GM19467 (cell line): Measurements from ENCODE around the gene RPS6KA5.
"Not testable (repeated sequence)": the region's sequence is repeated elsewhere in the genome, so short reads cannot be mapped to it uniquely, and the experiment has no call there.

ENCODE experiments used
- ATAC-seq: cut with Tn5 transposase; IDR thresholded peaks from one replicate; pipeline ENCODE4 v1.9.1; 2021; ENCODE audit warnings: mild to moderate bottlenecking, moderate library complexity; ENCODE audit not compliant: unreplicated experiment

Gene RPS6KA5

DNA sequence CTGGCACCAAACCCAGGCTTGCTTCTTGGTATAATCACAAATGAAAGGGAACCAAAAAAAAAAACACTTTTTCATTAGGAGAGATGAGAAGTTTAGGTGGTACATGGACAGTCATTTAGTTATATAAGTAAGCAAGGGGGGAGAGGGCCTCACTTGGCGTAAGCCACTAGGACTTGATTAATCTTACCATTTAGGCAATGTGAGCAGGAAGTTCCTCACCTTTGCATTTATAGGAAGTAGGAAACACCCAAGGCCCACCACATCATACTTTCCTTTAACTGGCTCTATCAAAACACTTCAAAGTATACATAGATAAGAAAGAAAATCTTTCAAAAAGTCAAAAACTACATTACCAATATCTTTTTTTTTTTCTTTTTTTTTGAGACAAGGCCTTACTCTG lies 6.7 kb upstream of the RPS6KA5 start:
- ATAC-seq: no peak

DNA sequence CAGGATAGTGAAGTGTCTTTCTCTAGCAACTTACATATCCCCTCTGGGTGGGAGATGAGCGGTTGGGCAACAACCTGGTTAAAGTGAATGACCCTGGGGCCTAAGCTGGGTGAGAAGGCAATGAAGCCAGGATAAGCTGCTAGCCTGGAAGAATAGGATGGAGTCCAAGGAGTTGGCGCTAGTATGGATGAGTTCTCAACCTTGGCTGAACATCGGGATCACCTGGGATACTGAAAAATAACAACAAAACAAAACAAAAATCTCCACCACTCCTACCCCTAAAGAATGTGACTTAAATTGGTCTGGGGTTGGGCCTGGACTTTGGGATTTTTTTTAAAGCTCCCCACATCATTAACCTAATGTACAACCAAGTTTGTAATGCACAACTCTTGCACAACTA lies 4.8 kb upstream of the RPS6KA5 start:
- ATAC-seq: no peak

DNA sequence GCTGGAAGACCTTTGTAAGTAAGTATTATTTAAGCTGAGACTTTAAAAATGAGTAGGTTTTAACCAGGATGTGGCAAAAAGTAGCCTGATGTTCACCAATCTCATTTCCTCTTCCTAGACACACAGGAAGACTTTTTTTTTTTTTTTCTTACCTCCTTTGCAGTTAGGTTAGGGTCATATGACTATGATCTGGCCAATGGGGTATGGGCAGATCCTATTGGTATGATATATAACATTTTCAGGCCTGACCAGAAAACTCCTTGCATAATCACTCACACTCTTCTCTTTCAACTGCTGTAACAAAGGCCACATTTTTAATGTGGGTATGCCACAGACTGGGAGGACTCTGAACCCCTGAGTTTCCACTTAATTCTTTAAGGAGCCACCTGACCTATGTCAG lies 2.7 kb upstream of the RPS6KA5 start:
- no peak for ATAC-seq

DNA sequence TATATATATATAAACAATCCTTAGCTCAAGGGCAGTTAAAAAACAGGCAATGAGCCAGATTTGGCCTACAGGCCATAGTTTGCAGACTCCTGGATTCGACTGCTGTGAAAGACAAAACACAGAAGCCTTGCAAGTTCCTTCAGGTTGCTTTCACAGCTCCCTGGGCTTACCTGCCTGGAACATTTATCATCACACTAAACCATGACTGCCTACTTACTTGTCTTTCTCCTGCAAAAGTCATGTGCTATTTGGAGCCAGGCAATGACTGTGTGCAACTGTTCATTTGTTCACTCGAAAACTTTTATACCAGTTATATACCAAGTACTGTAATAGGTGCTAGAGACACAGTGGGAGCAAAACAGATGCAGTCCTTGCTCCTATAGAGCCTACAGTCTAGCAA lies 2.2 kb upstream of the RPS6KA5 start:
- no peak for ATAC-seq

- no peak for ATAC-seq
Observed at GRCh38 chr14:91061056-91061887, 831 bp upstream of the RPS6KA5 start.

DNA sequence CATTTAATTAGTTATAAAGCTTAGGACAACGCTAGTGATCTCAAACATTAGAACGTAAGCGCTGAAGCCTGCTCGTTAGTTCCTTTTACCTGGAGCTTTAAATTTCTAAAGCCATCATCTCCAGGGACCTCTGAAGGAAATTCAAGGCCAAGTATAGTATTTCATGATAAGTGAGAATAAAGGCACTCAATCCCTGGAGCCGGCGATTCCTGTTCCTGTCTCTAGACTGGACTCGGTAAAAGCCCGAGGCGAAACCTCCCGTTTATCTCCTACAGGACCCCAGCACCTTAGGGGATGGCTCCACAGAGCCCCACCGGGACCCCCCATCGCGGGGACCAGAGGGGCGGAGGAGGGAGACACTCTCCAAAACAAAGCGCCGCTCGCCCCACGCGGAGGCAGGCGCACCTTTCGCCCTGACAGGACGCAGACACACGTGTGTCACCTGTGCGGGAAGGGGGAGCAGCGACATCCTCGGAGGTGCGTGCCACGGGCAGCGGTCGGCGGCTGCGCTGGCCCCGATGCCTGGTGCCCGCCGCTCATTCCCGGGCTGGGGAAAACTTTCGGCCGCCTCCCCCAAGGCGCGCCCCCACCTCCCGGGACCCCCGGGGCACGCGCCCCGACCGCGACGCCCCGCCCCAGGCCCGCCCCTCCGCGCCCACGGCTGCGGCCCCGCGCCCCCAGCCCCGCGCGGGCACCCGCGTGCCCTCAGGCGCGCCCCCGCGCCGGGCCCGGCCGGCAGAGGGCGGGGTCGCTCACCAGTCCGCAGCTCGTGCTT lies 678 bp downstream of the RPS6KA5 start:
- ATAC-seq: peak; percentile 21

GRCh38 chr14:91058042-91058581 lies 2.3 kb downstream of the RPS6KA5 start:
- ATAC-seq: no peak

DNA sequence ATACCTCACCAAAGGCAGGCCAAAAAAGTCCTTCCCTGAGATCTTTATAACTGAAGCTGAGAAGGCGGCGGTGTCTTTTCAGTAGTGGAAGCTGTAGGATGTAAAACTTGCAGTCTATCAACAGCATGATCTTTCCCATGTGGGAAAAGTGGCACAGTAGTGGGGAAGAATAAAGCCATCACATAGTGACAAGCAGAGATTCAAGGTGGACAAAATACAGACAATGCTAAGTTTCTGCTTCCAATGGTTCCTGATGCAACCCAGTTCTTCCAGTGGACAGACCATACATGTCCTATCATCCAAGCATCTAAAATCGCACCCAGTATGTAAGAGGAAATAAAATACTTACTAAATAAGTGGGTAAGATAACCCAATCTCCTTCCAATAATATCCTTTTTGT lies 4.1 kb downstream of the RPS6KA5 start:
- ATAC-seq: no peak

- no peak for ATAC-seq
Observed at GRCh38 chr14:91055016-91055415, 5.4 kb downstream of the RPS6KA5 start.

DNA sequence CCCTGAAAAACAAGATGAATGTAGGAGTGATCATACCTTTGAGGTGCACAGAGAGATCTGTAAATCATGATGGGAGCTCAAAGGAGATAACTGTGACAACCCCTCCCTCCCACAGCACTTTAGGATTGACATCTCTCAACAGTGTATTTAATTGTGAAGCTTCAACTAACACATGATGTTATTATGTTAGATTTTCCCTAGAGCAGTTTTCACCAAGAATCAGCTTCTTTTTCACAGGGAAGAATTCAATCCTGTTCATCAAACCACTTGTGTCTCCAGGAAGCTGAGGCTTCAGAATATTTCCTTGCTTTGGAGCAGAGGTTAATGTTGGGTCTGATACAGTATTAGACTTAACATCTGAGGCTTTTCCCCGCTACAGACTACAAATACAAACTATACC lies 11.8 kb downstream of the RPS6KA5 start:
- ATAC-seq: no peak

- no peak for ATAC-seq
Observed at GRCh38 chr14:91048265-91048664, 12.2 kb downstream of the RPS6KA5 start.

- ATAC-seq: no peak
Observed at GRCh38 chr14:91047174-91047753, 13.2 kb downstream of the RPS6KA5 start.

GRCh38 chr14:91046488-91047072 lies 13.9 kb downstream of the RPS6KA5 start:
- no peak for ATAC-seq

- no peak for ATAC-seq
Observed at GRCh38 chr14:91041450-91041849, 19.0 kb downstream of the RPS6KA5 start.

DNA sequence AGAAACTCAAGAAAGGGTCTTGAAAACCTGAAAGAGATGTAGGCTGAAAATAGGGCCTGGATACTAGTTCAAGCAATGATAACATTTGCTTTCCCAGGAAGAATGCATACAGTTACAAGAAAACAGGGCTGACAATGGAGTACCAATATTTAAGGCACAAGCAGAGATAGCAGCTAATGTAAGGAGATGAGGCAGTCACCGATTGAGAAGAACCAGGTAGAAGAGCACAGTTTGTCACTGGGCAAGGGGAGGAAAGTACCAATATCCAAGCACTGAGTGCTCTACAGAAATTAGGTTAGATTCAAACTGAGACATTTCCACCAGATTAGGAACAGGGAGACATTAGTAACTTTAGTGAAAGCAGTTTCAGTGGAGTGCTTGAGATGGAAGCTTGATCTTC lies 19.9 kb downstream of the RPS6KA5 start:
- ATAC-seq: no peak

DNA sequence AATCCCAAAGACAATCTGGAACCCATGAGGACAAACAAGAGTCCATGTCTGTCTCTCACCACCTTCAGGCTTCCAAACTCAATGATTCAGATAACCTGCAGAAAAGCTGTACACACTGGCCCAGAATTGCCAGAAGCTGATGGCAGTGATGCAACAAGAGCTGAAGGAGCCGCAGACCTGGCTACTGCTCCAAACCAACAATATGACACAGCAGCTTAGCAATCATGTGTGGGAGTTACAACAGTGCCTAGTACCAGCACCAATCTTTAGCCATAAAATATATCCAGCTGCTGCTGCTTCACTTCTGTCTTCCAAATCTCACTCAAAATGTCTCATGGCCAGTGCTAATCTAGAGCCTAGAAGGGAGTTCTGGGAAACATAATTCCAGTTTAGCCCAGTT lies 22.0 kb downstream of the RPS6KA5 start:
- no peak for ATAC-seq

- ATAC-seq: no peak
Observed at GRCh38 chr14:91036741-91037469, 23.5 kb downstream of the RPS6KA5 start.

GRCh38 chr14:91035855-91036254 lies 24.6 kb downstream of the RPS6KA5 start:
- no peak for ATAC-seq

- not testable (repeated sequence) for ATAC-seq
Observed at GRCh38 chr14:91034379-91034778, 26.1 kb downstream of the RPS6KA5 start.

- no peak for ATAC-seq
Observed at GRCh38 chr14:91032248-91032647, 28.2 kb downstream of the RPS6KA5 start.

- no peak for ATAC-seq
Observed at GRCh38 chr14:91031666-91032065, 28.8 kb downstream of the RPS6KA5 start.
